Progenitor cell of endocrine pancreas (in vitro differentiated cells): ENCODE measurements around the gene PRRT2. TPM values are rescaled to one million over a fixed set of nuclear protein-coding genes. Genes with fewer than 3 reads are reported as not detected.
A peak's percentile ranks its signal among the peaks of the same experiment; 100 is the strongest.
"Not testable (repeated sequence)": the region's sequence is repeated elsewhere in the genome, so short reads cannot be mapped to it uniquely, and the experiment has no call there.

ENCODE experiments used
- DNase-seq: peaks from one replicate; pipeline ENCODE4 v3.0.0; 2021; ENCODE audit warnings: low spot score; ENCODE audit not compliant: unreplicated experiment
- H3K27ac Mint-ChIP-seq: 2 replicates; pipeline ENCODE4 v1.8.0; 2021; ENCODE audit warnings: mild to moderate bottlenecking, moderate library complexity, mixed read lengths
- H3K27me3 Mint-ChIP-seq: 2 replicates; pipeline ENCODE4 v1.8.0; 2021; ENCODE audit warnings: mixed read lengths
- H3K36me3 Mint-ChIP-seq: 2 replicates; pipeline ENCODE4 v1.8.0; 2022; ENCODE audit warnings: mixed read lengths; ENCODE audit not compliant: insufficient read depth
- H3K4me1 Mint-ChIP-seq: 2 replicates; pipeline ENCODE4 v1.8.0; 2021; ENCODE audit warnings: low read depth, mixed read lengths
- H3K4me3 Mint-ChIP-seq: 2 replicates; pipeline ENCODE4 v1.8.0; 2021; ENCODE audit warnings: low read depth, mild to moderate bottlenecking, moderate library complexity, mixed read lengths
- H3K9me3 Mint-ChIP-seq: 2 replicates; pipeline ENCODE4 v1.8.0; 2021; ENCODE audit warnings: low read depth, mixed read lengths
- total RNA-seq: library from RNA; stranded (reverse); gene quantifications from 2 replicates; pipeline ENCODE4 v1.2.1, GENCODE V29; 2021
- TF ChIP-seq, protein P1 (sequence below): fragments of 200-600 bp; sonication (generic); IDR thresholded peaks from one replicate; pipeline ENCODE4 v1.5.0; 2021; ENCODE audit warnings: antibody characterized with exemption, mild to moderate bottlenecking; ENCODE audit not compliant: unreplicated experiment

The PRRT2 gene
- total RNA-seq, 1 donor from 2014 or later = 1.4 TPM

DNA sequence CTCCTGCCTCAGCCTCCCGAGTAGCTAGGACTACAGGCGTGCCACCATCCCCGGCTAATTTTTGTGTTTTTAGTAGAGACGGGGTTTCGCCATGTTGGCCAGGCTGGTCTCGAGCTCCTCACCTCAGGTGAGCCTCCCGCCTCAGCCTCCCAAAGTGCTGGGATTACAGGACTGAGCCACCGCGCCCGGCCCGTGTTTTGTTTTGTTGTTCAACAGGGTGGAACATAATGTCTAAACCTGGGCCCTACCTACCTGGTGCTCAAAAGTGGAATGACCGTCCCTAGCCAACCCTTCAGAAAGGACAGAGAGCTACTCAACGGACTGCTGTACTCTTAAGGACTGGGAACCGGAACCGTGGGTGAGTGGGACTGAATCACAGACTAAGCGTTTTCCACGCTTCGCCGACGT is 22.2 kb upstream of the PRRT2 start:
- H3K27ac Mint-ChIP-seq = peak overlapping the region; percentile 98
- no peaks in the 10 kb centered on the region for H3K27me3 Mint-ChIP-seq
- H3K4me3 Mint-ChIP-seq = peak overlapping the region; percentile 99
- TF ChIP-seq, protein P1, sequence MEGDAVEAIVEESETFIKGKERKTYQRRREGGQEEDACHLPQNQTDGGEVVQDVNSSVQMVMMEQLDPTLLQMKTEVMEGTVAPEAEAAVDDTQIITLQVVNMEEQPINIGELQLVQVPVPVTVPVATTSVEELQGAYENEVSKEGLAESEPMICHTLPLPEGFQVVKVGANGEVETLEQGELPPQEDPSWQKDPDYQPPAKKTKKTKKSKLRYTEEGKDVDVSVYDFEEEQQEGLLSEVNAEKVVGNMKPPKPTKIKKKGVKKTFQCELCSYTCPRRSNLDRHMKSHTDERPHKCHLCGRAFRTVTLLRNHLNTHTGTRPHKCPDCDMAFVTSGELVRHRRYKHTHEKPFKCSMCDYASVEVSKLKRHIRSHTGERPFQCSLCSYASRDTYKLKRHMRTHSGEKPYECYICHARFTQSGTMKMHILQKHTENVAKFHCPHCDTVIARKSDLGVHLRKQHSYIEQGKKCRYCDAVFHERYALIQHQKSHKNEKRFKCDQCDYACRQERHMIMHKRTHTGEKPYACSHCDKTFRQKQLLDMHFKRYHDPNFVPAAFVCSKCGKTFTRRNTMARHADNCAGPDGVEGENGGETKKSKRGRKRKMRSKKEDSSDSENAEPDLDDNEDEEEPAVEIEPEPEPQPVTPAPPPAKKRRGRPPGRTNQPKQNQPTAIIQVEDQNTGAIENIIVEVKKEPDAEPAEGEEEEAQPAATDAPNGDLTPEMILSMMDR = no peak
- no peak for DNase-seq
- H3K4me1 Mint-ChIP-seq = peaks cover 29% of the 10 kb centered on the region
- H3K36me3 Mint-ChIP-seq = peaks cover 4% of the 10 kb centered on the region
- no peaks in the 10 kb centered on the region for H3K9me3 Mint-ChIP-seq

DNA sequence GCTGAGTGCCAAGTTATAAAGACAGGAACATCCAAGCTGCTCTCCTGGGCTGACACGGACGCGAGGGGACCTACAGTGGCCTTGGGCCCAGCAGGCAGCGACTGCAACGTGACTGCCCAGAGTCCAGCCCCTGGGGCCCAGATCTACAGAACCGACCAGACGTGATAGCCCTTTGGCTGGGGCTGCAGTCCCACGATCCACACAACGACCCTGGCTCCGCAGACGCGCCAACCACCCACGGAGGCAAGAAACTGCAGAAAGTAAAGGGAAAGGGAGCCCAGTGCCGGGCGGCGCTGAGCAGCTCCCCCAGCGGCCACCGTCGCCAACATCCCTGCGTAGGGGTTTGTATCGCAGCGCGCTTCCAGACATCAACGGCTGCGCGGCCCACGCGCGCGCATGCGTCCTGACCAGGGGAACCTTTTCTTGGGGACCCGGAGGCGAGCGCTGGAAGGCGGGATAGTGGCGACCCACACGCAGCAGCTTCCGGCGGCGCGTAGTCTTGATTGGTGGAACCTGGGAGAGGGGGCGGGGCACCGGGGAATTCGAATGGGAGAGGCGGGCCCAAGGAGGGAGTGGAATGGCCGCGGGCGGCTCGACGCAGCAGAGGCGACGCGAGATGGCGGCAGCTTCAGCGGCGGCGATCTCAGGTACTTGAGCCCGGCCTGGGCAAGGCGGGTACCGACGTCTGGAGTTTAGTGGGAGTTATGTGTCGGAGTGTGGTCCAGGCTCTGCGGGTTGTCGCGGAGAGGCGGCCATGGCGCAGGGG is 21.6 kb upstream of the PRRT2 start, which contains the start of gene KIF22:
TSS of gene KIF22 (plus strand) at position 569 of the 766 bp plus-strand sequence. CDS start at position 578, 9 bp downstream.
- H3K36me3 Mint-ChIP-seq = peaks cover 4% of the 10 kb centered on the region
- H3K4me3 Mint-ChIP-seq = peak within 1 kb of the TSS; percentile 99
- TF ChIP-seq, protein P1 = peak; percentile 83

DNA sequence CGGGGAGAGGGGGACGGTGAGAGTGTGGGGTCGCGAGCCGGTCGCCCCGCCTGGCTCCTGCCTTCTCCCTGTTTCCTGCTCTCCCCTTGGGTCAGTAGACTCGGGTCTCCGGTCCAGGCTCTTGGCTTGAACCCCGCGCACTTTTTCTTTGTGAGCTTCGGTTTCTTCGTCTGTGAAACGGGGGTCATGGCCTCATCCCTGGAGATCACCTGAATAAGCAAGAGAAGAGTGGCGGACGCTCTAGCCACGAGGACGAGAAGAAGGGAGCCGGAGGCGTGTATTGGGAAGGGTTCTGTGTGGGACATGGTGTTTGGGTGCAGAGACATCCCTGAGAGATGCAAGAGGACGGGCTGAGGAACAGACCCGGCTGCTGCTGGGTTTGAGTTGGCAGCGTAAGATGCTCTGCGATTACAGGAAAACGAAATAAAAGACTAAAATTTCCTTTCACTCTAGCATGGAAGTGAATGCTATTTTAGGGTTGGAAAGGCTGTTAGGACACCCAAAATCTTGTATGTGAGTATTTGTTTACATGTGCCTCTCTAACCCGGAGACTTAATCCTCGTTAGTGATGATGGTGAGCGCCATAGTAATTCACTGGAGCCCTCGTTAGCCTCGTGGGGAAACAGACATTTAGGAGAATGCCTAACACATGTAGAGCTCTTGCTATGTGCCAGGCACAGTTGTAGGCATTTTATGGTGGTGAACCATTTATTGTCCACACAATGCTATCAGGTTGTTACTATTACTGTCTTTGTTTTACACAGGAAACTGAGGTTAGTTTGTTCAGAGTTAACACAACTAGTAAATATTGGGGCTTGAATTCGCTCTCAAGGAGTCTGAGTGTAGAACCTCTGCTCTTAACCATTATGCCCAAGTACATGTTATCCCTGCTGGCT is 20.8 kb upstream of the PRRT2 start:
- no peaks in the 10 kb centered on the region for H3K27me3 Mint-ChIP-seq
- no peak for DNase-seq
- TF ChIP-seq, protein P1 = no peak
- peaks cover 4% of the 10 kb centered on the region for H3K36me3 Mint-ChIP-seq
- H3K27ac Mint-ChIP-seq = peak overlapping the region; percentile 98
- peaks cover 25% of the 10 kb centered on the region for H3K4me1 Mint-ChIP-seq
- peak overlapping the region; percentile 99 for H3K4me3 Mint-ChIP-seq
- no peaks in the 10 kb centered on the region for H3K9me3 Mint-ChIP-seq

More for the DNA sequence above, 21.6 kb upstream of the PRRT2 start, which contains the start of gene KIF22:
- Mint-ChIP-seq H3K9me3 (no peaks in the 10 kb centered on the region), H3K27ac (peak within 1 kb of the TSS; percentile 98), H3K4me1 (peaks cover 27% of the 10 kb centered on the region), H3K27me3 (no peaks in the 10 kb centered on the region)
- peak; percentile 99 for DNase-seq

DNA sequence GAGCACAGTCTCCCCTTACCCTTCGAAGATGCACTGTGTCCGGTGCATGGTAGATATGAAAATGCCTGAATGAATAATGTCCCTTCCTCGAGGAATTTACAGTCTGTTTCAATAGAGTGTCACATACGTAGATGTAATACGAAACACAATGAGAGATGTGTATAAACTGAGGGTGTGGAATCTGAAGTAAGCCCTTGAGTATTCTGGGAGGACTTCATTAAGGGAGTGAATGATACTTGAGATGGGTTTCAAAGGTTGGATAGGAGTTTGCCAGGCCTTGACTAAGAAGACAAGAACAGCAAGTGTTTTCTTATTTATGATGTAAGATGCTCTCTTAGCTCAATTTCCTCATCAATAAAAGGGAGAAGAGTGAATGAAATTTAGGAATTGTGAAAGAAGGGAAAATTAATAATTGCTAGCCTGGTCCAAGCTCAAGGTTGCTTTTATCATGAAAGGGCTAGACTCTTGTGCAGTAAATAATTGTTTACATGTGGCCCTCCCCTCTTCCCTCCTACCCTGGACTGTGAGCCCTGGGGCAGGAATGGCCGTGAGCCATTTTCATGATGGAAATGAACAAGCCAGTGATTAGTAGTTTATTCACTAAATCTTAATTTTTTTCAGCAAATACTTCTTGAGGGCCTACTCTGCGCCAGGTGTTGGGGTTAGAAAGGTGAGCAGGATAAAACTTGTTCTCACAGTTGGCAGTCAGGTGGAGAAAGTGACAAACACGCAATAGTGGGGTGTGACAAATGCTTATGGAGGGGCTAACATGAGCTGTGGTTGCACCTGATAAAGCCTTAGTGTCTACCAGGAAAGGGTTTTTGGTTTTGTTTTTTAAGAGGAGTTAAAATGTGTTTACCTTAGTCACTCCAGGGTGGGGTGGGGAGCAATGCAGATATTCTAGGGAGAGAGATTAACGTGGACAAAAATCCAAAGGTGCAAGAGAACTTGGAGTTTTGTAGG is 19.9 kb upstream of the PRRT2 start:
- Mint-ChIP-seq H3K4me3 (peak overlapping the region; percentile 99), H3K27ac (peak overlapping the region; percentile 98), H3K9me3 (no peaks in the 10 kb centered on the region), H3K27me3 (no peaks in the 10 kb centered on the region), H3K36me3 (peaks cover 4% of the 10 kb centered on the region), H3K4me1 (peaks cover 25% of the 10 kb centered on the region)
- DNase-seq = no peak
- TF ChIP-seq, protein P1 = no peak

DNA sequence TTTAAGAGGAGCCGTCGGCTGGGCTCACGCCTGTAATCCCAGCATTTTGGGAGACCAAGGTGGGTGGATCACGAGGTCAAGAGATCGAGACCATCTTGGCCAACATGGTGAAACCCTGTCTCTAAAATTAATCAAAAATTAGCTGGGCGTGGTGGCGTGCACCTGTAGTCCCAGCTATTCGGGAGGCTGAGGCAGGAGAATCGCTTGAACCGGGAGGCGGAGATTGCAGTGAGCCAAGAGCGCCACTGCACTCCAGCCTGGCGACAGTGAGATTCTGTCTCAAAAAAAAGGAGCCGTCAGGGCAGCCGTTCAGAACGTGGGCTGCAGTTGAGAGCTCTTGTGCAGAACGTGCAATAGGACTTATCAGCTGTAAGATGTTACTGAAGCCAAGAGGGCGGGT is 18.8 kb upstream of the PRRT2 start:
- not testable (repeated sequence) for H3K36me3 Mint-ChIP-seq, H3K27ac Mint-ChIP-seq, H3K27me3 Mint-ChIP-seq, DNase-seq, H3K9me3 Mint-ChIP-seq
- H3K4me1 Mint-ChIP-seq = peaks cover 25% of the 10 kb centered on the region
- peak overlapping the region; percentile 16 for H3K4me3 Mint-ChIP-seq
